ENCODE measurements around the gene ZC3H4. TPM values are rescaled to one million over a fixed set of nuclear protein-coding genes. Genes with fewer than 3 reads are reported as not detected.

Gene ZC3H4
- total RNA-seq, 4 donors from 2014 or later: 19.1 to 36.7 (median 31.3) TPM

DNA sequence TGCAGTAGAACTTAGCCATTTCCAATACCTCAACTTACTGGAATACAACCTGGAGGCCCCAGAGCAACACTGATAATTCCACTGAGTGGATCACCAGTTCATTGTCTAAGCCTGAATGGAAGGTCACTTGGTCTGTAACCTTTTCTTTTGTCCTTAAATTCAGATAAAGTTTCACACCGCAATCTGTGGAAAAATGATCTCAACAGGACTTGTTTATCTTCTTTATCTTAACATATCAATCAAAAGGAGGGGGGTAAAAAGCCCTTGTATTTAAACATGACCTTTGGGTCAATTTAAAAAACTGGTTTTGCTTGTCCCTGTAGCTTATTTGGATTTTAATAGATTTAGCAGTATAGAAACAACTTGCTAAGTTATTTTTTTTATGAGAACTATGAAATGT is 38.6 kb upstream of the ZC3H4 start:
- Histone ChIP-seq H3K27ac (peak overlapping the region; percentile 34 to 68 (median 47)), H3K4me1 (peaks cover 19 to 20% of the 10 kb centered on the region in 2 donors), H3K36me3 (peaks cover 18 to 21% of the 10 kb centered on the region in 2 donors), H3K27me3 (no peaks in the 10 kb centered on the region), H3K9me3 (no peaks in the 10 kb centered on the region), H3K4me3 (replicated peaks in 1 of 3) (no peak overlapping the region)
- no peak for TF ChIP-seq POLR2A (IDR thresholded peaks at IDR 0.05)
- TF ChIP-seq, protein P1, sequence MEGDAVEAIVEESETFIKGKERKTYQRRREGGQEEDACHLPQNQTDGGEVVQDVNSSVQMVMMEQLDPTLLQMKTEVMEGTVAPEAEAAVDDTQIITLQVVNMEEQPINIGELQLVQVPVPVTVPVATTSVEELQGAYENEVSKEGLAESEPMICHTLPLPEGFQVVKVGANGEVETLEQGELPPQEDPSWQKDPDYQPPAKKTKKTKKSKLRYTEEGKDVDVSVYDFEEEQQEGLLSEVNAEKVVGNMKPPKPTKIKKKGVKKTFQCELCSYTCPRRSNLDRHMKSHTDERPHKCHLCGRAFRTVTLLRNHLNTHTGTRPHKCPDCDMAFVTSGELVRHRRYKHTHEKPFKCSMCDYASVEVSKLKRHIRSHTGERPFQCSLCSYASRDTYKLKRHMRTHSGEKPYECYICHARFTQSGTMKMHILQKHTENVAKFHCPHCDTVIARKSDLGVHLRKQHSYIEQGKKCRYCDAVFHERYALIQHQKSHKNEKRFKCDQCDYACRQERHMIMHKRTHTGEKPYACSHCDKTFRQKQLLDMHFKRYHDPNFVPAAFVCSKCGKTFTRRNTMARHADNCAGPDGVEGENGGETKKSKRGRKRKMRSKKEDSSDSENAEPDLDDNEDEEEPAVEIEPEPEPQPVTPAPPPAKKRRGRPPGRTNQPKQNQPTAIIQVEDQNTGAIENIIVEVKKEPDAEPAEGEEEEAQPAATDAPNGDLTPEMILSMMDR (IDR thresholded peaks at IDR 0.05): no peak
- 79 to 86% methylated on average over 1 of the region's 1 CpG for WGBS, 2 donors
- intact Hi-C loops (cut with DNase I): loop anchor here (5.0 kb wide), 1 partner anchor 90 kb away; no protein-coding TSS in a partner anchor
- no peak for DNase-seq

DNA sequence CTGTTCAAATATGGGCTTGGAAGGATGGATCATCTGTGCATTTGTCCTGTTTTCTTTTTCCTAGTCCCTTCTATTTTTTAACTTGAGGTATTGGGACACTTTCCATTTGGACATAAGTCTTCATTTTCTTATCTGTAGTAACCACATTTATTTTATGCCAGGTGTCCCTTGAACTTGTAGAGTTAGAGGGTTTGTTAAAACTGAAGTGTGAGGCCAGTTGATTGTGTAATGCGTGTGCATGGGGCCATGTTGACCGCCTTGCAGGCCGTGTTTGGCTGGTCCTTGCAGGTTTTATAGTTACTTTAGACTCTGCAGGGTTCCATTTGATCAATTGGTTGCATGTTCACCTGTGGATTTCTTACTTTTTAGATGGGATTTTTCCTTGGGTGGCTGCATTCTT is 38.1 kb upstream of the ZC3H4 start:
- intact Hi-C loops (cut with DNase I): loop anchor here (5.0 kb wide), 1 partner anchor 91 kb away; no protein-coding TSS in a partner anchor
- Histone ChIP-seq H3K36me3 (peaks cover 19 to 23% of the 10 kb centered on the region in 2 donors), H3K9me3 (no peaks in the 10 kb centered on the region), H3K27ac (peak overlapping the region in 1 of 3 donors; percentile 68), H3K4me3 (replicated peaks in 1 of 3) (no peak overlapping the region), H3K27me3 (no peaks in the 10 kb centered on the region), H3K4me1 (peaks cover 13 to 14% of the 10 kb centered on the region in 2 donors)
- TF ChIP-seq, protein P1 (IDR thresholded peaks at IDR 0.05): no peak
- TF ChIP-seq POLR2A (IDR thresholded peaks at IDR 0.05): no peak
- DNase-seq: no peak
- 80 to 86% methylated on average over 3 of the region's 3 CpGs for WGBS, 2 donors

DNA sequence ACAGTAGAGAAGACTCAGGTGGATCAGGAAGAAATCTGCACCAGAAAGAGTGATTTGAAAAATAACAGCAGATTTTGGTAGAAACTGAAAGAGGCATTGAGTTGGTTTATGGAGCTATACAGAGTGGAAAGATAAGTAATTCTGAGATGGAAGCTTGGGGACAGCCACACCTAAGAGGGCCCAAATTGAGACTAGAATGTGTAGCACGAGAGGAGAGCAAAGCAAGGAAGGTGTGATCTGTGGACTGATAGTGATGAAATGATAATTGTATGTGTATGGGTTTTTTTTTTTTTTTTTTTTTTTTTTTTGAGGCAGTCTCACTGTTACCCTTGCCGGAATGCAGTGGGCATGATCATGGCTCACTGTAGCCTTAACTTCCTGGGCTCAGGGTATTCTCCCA is 33.3 kb upstream of the ZC3H4 start:
- Histone ChIP-seq H3K9me3 (no peaks in the 10 kb centered on the region), H3K36me3 (peaks cover 25 to 33% of the 10 kb centered on the region in 2 donors), H3K4me3 (replicated peaks in 1 of 3) (no peak overlapping the region), H3K4me1 (peaks cover 10 to 20% of the 10 kb centered on the region in 2 donors), H3K27ac (peak overlapping the region in 1 of 3 donors; percentile 23), H3K27me3 (no peaks in the 10 kb centered on the region)
- TF ChIP-seq, protein P1 (IDR thresholded peaks at IDR 0.05): no peak
- TF ChIP-seq POLR2A (IDR thresholded peaks at IDR 0.05): no peak
- intact Hi-C loops (cut with DNase I): no loop called here
- WGBS, 2 donors: 89 to 91% methylated on average over 2 of the region's 2 CpGs
- no peak for DNase-seq

DNA sequence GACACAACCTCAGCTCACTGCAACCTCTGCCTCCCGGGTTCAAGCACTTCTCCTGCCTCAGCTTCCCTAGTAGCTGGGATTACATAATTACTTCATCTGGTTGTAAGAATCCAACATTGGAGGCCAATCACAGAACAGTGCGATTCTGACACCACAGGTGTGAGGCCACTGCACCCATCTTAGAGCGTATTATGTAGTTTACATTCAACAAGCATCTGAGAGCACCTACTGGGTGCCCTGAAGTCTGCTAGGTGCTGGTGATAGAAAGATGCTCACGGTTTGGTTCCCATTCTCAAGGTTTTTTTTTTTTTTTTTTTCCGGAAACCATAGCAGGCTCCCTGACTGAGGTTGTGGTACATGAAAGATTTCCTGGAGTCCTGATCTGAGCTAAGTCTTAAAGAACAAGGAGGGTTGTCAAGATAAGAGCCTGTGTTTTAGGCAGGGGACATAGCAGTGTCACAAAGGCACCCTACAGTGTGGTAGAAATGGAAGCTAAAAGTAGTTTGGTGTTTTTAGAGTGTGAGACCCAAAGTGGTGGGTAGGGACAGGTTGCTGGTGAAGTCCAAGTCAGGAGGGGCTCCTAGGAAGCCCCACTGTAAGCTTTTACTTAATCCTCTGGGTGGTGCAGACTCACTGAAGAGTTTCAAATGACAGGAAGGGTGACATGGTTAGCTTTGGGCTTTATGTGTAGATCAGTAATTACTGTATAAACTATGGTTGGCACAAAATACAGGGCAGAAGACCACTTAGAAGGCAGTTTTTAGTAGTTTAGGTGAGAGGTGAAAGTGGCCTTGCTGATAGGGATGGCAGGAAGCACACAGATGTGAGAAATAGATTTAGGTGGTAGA is 32.3 kb upstream of the ZC3H4 start:
- no peaks in the 10 kb centered on the region for H3K27me3 ChIP-seq
- intact Hi-C loops (cut with DNase I): no loop called here
- H3K4me1 ChIP-seq: peaks cover 10 to 20% of the 10 kb centered on the region in 2 donors
- no peak for TF ChIP-seq POLR2A (IDR thresholded peaks at IDR 0.05)
- TF ChIP-seq, protein P1 (IDR thresholded peaks at IDR 0.05): no peak
- WGBS, 2 donors: 90 to 95% methylated on average over 5 of the region's 5 CpGs
- H3K36me3 ChIP-seq: peaks cover 20 to 33% of the 10 kb centered on the region in 2 donors
- peak overlapping the region in 1 of 3 donors; percentile 23 for H3K27ac ChIP-seq
- H3K9me3 ChIP-seq: no peaks in the 10 kb centered on the region
- no peak overlapping the region for H3K4me3 ChIP-seq (replicated peaks in 1 of 3)
- DNase-seq: no peak

DNA sequence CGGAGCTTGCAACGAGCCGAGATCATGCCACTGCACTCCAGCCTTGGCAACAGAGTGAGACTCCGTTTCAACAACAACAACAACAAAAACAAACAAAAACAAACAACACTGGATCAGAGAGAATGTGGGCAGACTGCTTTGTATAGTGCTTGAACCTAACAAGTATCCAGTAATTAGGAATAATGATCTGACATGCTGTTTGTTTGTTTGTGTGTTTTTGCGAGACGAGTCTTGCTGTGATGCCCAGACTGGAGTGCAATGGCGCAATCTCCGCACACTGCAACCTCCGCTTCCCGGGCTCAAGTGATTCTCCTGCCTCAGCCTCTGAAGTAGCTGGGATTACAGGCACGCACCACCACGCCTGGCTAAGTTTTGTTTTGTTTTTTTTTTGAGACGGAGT is 31.1 kb upstream of the ZC3H4 start:
- no peaks in the 10 kb centered on the region for H3K27me3 ChIP-seq
- H3K9me3 ChIP-seq: no peaks in the 10 kb centered on the region
- peaks cover 12 to 26% of the 10 kb centered on the region in 2 donors for H3K36me3 ChIP-seq
- peaks cover 10 to 20% of the 10 kb centered on the region in 2 donors for H3K4me1 ChIP-seq
- intact Hi-C loops (cut with DNase I): no loop called here
- no peak for TF ChIP-seq POLR2A (IDR thresholded peaks at IDR 0.05)
- TF ChIP-seq, protein P1 (IDR thresholded peaks at IDR 0.05): no peak
- 79 to 83% methylated on average over 13 of the region's 13 CpGs for WGBS, 2 donors
- no peak for DNase-seq
- H3K27ac ChIP-seq: no peak overlapping the region
- no peak overlapping the region for H3K4me3 ChIP-seq (replicated peaks in 1 of 3)

All from thyroid gland (tissue), 4 donors.